Suprapubic skin (tissue), 4 donors: ENCODE data around the gene MED26. TPM values are rescaled to one million over a fixed set of nuclear protein-coding genes. Genes with fewer than 3 reads are reported as not detected.
"Not testable (repeated sequence)": the region's sequence is repeated elsewhere in the genome, so short reads cannot be mapped to it uniquely, and the experiment has no call there.

Experiments
- DNase-seq, 2 donors: peaks; one replicate each; pipeline ENCODE4 v3.0.0-alpha.2; 2019; ENCODE audit warnings: low spot score in 2 of 2
- H3K27ac ChIP-seq: fragments of 200-600 bp; sonication (generic); one replicate; pipeline ENCODE4 v1.5.1; 2019
- H3K27me3 ChIP-seq: fragments of 200-600 bp; sonication (generic); one replicate; pipeline ENCODE4 v1.5.1; 2019
- H3K36me3 ChIP-seq: fragments of 200-600 bp; sonication (generic); one replicate; pipeline ENCODE4 v1.5.1; 2019
- H3K4me1 ChIP-seq: fragments of 200-600 bp; sonication (generic); one replicate; pipeline ENCODE4 v1.5.1; 2019
- H3K4me3 ChIP-seq: fragments of 200-600 bp; sonication (generic); one replicate; pipeline ENCODE4 v1.5.1; 2019; ENCODE audit warnings: mild to moderate bottlenecking
- H3K9me3 ChIP-seq: fragments of 200-600 bp; sonication (generic); one replicate; pipeline ENCODE4 v1.5.1; 2019
- EP300 ChIP-seq: sonication (generic); formaldehyde crosslinking; IDR thresholded peaks from one replicate; pipeline ENCODE4 v1.6.1; 2017; ENCODE audit warnings: antibody characterized with exemption
- POLR2A ChIP-seq, 2 donors: fragments of 450-650 bp; IDR thresholded peaks; one replicate each; pipeline ENCODE4 v1.6.1; 2017; ENCODE audit warnings: antibody characterized with exemption in 2 of 2, mild to moderate bottlenecking in 2 of 2, moderate library complexity in 2 of 2
- POLR2AphosphoS5 ChIP-seq, 3 donors: sonication (generic); formaldehyde crosslinking; IDR thresholded peaks; one replicate each; pipeline ENCODE4 v1.6.1; 2017; ENCODE audit warnings: antibody characterized with exemption in 3 of 3
- WGBS: methylation state at CpG from one replicate; pipeline ENCODE4 v1.1.5; 2018; 5-methylcytosine and 5-hydroxymethylcytosine counted together
- total RNA-seq, 4 donors: library from RNA; depleted of rRNA; stranded (reverse); fragments of >200 nt; gene quantifications; one replicate each; pipeline ENCODE4 v1.1.0, GENCODE V29; 2016
- TF ChIP-seq, protein P1 (sequence below), 2 donors: fragments of 200-600 bp in 1 of 2; fragments of 450-650 bp in 1 of 2; sonication (generic) in 1 of 2; IDR thresholded peaks; one replicate each; pipeline ENCODE4 v1.5.1; 2016 to 2019; ENCODE audit warnings: antibody characterized with exemption in 2 of 2, mild to moderate bottlenecking in 1 of 2, moderate library complexity in 1 of 2

MED26 gene
- total RNA-seq, 4 donors from 2014 or later = 13.1 to 15.4 (median 14.6) TPM

DNA sequence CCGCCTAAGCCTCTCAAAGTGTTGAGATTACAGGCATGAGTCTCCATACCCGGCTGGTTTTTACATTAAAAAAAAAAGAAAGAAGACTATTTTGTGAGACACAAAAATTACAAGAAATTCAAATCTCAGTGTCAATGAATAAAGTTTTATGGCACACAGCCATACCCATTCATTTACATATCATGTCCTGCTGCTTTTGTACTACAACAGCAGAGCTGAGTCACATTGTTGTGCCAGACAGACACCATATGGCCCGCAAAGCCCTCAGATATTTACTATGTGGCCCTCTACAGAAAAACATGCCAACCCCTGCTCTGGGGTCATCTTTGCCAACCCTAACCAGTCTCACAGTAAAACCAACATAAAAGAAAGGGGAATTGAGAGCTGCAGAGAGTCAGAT lies 26.6 kb upstream of the MED26 start:
- H3K4me1 ChIP-seq = peaks cover 38% of the 10 kb centered on the region
- no peaks in the 10 kb centered on the region for H3K27me3 ChIP-seq
- peaks cover 72% of the 10 kb centered on the region for H3K36me3 ChIP-seq
- DNase-seq = no peak
- TF ChIP-seq POLR2AphosphoS5 (IDR thresholded peaks at IDR 0.05) (no peak), POLR2A (IDR thresholded peaks at IDR 0.05) (no peak), EP300 (no peak)
- TF ChIP-seq, protein P1, sequence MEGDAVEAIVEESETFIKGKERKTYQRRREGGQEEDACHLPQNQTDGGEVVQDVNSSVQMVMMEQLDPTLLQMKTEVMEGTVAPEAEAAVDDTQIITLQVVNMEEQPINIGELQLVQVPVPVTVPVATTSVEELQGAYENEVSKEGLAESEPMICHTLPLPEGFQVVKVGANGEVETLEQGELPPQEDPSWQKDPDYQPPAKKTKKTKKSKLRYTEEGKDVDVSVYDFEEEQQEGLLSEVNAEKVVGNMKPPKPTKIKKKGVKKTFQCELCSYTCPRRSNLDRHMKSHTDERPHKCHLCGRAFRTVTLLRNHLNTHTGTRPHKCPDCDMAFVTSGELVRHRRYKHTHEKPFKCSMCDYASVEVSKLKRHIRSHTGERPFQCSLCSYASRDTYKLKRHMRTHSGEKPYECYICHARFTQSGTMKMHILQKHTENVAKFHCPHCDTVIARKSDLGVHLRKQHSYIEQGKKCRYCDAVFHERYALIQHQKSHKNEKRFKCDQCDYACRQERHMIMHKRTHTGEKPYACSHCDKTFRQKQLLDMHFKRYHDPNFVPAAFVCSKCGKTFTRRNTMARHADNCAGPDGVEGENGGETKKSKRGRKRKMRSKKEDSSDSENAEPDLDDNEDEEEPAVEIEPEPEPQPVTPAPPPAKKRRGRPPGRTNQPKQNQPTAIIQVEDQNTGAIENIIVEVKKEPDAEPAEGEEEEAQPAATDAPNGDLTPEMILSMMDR (IDR thresholded peaks at IDR 0.05) = no peak
- H3K9me3 ChIP-seq = no peaks in the 10 kb centered on the region
- WGBS = 80% methylated on average over 3 of the region's 3 CpGs
- H3K4me3 ChIP-seq = no peak overlapping the region
- no peak overlapping the region for H3K27ac ChIP-seq

DNA sequence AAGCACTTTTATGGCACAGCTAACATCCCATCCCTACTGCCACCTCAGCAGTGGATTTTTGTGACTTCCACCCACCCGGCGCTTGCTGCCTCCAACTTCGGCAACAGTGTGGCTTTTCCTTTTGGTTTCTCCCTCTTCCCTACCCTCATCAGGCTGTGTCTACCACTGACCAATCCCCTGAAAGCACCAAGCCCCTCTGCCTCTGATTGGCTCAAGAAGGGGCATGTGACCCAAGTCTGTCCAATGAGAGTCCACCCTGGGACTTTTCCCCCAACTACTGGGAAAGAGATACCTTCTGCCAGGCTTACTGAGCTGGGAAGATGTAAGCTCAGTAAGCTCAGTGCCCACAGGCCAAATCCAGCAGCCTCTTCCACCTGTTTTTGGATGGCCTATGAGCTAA lies 26.1 kb upstream of the MED26 start:
- Histone ChIP-seq H3K4me1 (peaks cover 36% of the 10 kb centered on the region), H3K27me3 (no peaks in the 10 kb centered on the region), H3K27ac (no peak overlapping the region), H3K36me3 (peaks cover 72% of the 10 kb centered on the region), H3K4me3 (no peak overlapping the region), H3K9me3 (no peaks in the 10 kb centered on the region)
- DNase-seq = no peak
- TF ChIP-seq POLR2A (IDR thresholded peaks at IDR 0.05) = no peak
- TF ChIP-seq POLR2AphosphoS5 (IDR thresholded peaks at IDR 0.05) = no peak
- TF ChIP-seq EP300 = no peak
- TF ChIP-seq, protein P1 (IDR thresholded peaks at IDR 0.05) = no peak
- 94% methylated on average over 3 of the region's 3 CpGs for WGBS

DNA sequence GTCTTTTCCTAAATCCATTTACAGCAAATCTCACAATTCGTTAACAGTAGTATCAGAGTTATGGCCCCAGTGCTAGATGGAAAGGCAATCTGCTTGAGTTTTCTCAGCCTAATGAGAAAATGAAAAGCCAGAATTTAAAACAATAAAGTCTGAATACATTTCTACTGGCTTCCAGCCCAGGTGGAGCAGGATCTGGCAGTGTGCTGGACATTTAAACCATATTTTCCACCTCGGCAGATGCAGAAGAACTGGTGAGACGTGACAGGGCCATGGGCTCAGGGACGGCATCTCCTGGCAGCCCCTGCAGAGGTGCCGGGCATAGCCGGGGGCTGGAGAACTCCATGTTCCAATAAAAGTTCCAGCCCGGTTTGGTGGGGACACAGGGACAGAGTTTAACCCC lies 24.9 kb upstream of the MED26 start:
- H3K9me3 ChIP-seq = no peaks in the 10 kb centered on the region
- DNase-seq = no peak
- no peaks in the 10 kb centered on the region for H3K27me3 ChIP-seq
- H3K27ac ChIP-seq = no peak overlapping the region
- peaks cover 67% of the 10 kb centered on the region for H3K36me3 ChIP-seq
- 67% methylated on average over 7 of the region's 7 CpGs for WGBS
- TF ChIP-seq POLR2AphosphoS5 (IDR thresholded peaks at IDR 0.05) (no peak), POLR2A (IDR thresholded peaks at IDR 0.05) (no peak), EP300 (no peak)
- TF ChIP-seq, protein P1 (IDR thresholded peaks at IDR 0.05) = no peak
- H3K4me1 ChIP-seq = peaks cover 23% of the 10 kb centered on the region
- no peak overlapping the region for H3K4me3 ChIP-seq

- Histone ChIP-seq H3K36me3 (peaks cover 60% of the 10 kb centered on the region), H3K4me1 (peaks cover 13% of the 10 kb centered on the region)
- DNase-seq, H3K9me3 ChIP-seq, H3K27me3 ChIP-seq, H3K27ac ChIP-seq, H3K4me3 ChIP-seq: not testable (repeated sequence)
- WGBS = 90% methylated on average over 8 of the region's 8 CpGs
Measured at GRCh38 chr19:16651421-16652188, 23.6 kb upstream of the MED26 start.

- WGBS = 69% methylated on average over 2 of the region's 2 CpGs
- no peaks in the 10 kb centered on the region for H3K9me3 ChIP-seq
- no peak overlapping the region for H3K4me3 ChIP-seq
- peaks cover 13% of the 10 kb centered on the region for H3K4me1 ChIP-seq
- DNase-seq = no peak
- H3K27me3 ChIP-seq = no peaks in the 10 kb centered on the region
- peaks cover 60% of the 10 kb centered on the region for H3K36me3 ChIP-seq
- TF ChIP-seq POLR2A (IDR thresholded peaks at IDR 0.05) (no peak), POLR2AphosphoS5 (IDR thresholded peaks at IDR 0.05) (no peak), EP300 (no peak)
- TF ChIP-seq, protein P1 (IDR thresholded peaks at IDR 0.05) = no peak
- H3K27ac ChIP-seq = no peak overlapping the region
Measured at GRCh38 chr19:16650821-16651220, 22.8 kb upstream of the MED26 start.
